Measurements from ENCODE around the gene TMEM184A.

TMEM184A gene

GRCh38 chr7:1539181-1539881 lies 16.7 kb downstream of the TMEM184A start:
- no peak for DNase-seq (ENCODE audit: low read depth in 2 of 2)

GRCh38 chr7:1538544-1539180 lies 17.3 kb downstream of the TMEM184A start:
- DNase-seq (ENCODE audit: low read depth in 2 of 2), result no peak

- DNase-seq (ENCODE audit: low read depth in 2 of 2), result no peak
These were observed 18.2 kb downstream of the TMEM184A start for GRCh38 chr7:1537535-1538412.

- DNase-seq (ENCODE audit: low read depth in 2 of 2), result no peak
These were observed 19.1 kb downstream of the TMEM184A start for GRCh38 chr7:1536743-1537534.

GRCh38 chr7:1536455-1536742 lies 19.6 kb downstream of the TMEM184A start:
- no peak for DNase-seq (ENCODE audit: low read depth in 2 of 2)

GRCh38 chr7:1535701-1536454 lies 20.1 kb downstream of the TMEM184A start:
- no peak for DNase-seq (ENCODE audit: low read depth in 2 of 2)

GRCh38 chr7:1535100-1535458 lies 20.9 kb downstream of the TMEM184A start:
- no peak for DNase-seq (ENCODE audit: low read depth in 2 of 2)

- DNase-seq (ENCODE audit: low read depth in 2 of 2), result no peak
These were observed 21.5 kb downstream of the TMEM184A start for GRCh38 chr7:1534330-1535099.

GRCh38 chr7:1533547-1534329 lies 22.3 kb downstream of the TMEM184A start:
- no peak for DNase-seq (ENCODE audit: low read depth in 2 of 2)

GRCh38 chr7:1533255-1533546 lies 22.8 kb downstream of the TMEM184A start:
- DNase-seq (ENCODE audit: low read depth in 2 of 2), result no peak

- peak; percentile 28 to 57 for DNase-seq (ENCODE audit: low read depth in 2 of 2)
These were observed 23.4 kb downstream of the TMEM184A start for GRCh38 chr7:1532456-1533254.

GRCh38 chr7:1531979-1532455 lies 24.0 kb downstream of the TMEM184A start:
- no peak for DNase-seq (ENCODE audit: low read depth in 2 of 2)

GRCh38 chr7:1531263-1531978 lies 24.6 kb downstream of the TMEM184A start:
- DNase-seq (ENCODE audit: low read depth in 2 of 2), result peak in 1 of 2 donors; percentile 53

- no peak for DNase-seq (ENCODE audit: low read depth in 2 of 2)
These were observed 25.1 kb downstream of the TMEM184A start for GRCh38 chr7:1530946-1531262.

- DNase-seq (ENCODE audit: low read depth in 2 of 2), result no peak
These were observed 26.5 kb downstream of the TMEM184A start for GRCh38 chr7:1529383-1530116.

GRCh38 chr7:1526271-1526754 lies 29.7 kb downstream of the TMEM184A start:
- DNase-seq (ENCODE audit: low read depth in 2 of 2), result no peak

- DNase-seq (ENCODE audit: low read depth in 2 of 2), result no peak
These were observed 30.6 kb downstream of the TMEM184A start for GRCh38 chr7:1525409-1525808.

- DNase-seq (ENCODE audit: low read depth in 2 of 2), result no peak
These were observed 32.2 kb downstream of the TMEM184A start for GRCh38 chr7:1523844-1524243.

Measured in stimulated activated CD8-positive, alpha-beta memory T cell treated with anti-CD3 and anti-CD28 coated beads, Interleukin-7, amount 100 ng/mL, for 4 hours (primary cell).